Activated CD4-positive, alpha-beta T cell treated with anti-CD3 and anti-CD28 coated beads, Interleukin-2, Interleukin-6, amounts not matched to agents 100 ng/mL and 50 ng/mL, durations not matched to agents 16 hours and 8 hours (primary cell): ENCODE measurements around the gene NAV2.
A peak's percentile ranks its signal among the peaks of the same experiment; 100 is the strongest.
"Not testable (repeated sequence)": the region's sequence is repeated elsewhere in the genome, so short reads cannot be mapped to it uniquely, and the experiment has no call there.

Source experiments
- DNase-seq: peaks from one replicate; pipeline ENCODE4 v3.0.0-alpha.2; 2020

The NAV2 gene

DNA sequence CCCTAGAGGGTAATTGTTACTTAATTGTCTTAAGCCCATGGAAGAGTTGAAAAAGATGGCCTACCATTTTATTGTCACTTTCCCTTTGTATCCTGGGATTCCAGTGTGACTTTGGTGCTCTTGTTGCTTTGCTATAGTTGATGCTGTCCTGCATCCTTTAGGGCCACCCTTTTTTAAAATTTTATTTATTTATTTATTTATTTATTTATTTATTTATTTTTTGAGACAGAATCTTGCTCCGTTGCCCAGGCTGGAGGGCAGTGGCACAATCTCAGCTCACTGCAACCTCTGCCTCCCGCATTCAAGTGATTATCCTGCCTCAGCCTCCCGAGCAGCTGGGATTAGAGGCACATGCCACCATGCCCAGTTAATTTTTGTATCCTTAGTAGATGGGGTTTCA, 247.8 kb downstream of the NAV2 start:
- not testable (repeated sequence) for DNase-seq

DNA sequence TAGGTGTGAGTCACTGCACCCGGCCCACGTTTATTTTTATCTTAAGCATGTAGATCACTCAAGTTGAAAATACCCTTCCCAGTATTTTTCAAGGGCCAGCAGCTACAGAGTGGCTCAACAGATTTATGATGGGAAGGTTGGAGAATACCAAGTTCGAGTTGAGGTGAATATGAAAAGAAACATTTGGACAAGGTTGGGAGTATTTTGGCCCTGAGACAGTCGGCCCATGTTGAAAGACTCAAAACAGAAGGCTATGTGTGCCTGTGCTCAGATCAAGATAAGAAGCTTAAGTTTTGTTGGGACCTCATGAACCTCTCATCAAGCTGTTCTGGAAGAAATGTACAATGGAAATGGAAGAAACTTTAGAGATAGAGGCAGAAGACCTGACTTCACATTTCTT, 248.6 kb downstream of the NAV2 start:
- no peak for DNase-seq

DNA sequence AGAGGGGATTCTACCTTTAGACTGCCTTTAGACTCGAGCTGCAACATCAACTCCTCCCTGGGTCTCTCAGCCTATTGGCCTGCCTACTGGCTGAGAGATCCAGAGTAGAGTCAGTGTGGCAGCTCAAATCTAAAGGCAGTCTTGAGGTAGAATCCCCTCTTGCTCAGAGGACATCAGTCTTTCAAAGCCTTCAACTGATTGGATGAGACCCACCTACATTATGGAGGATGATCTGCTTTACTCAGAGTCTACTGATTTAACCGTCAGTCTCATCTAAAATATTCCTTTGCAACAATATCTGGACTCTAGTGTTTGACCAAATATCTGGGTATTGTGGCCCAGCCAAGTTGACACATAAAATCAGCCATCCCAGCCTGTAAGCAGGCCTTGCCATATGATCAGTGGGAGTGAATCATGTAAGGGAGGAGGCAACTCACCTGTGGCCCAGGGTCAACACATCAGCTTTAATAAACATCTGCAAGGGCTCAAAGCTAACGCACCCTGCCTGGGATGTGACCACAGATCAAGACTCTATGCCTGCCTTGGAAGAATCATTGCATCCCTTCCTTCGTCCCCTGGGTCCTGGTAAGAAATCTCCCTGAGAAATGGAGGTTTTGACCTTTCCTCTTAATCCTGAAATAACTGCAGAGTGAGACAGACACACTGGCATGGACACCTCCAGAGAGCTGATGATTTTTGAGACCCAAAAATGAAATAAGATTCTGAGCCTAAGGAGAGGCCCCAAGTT, 249.6 kb downstream of the NAV2 start:
- no peak for DNase-seq

DNA sequence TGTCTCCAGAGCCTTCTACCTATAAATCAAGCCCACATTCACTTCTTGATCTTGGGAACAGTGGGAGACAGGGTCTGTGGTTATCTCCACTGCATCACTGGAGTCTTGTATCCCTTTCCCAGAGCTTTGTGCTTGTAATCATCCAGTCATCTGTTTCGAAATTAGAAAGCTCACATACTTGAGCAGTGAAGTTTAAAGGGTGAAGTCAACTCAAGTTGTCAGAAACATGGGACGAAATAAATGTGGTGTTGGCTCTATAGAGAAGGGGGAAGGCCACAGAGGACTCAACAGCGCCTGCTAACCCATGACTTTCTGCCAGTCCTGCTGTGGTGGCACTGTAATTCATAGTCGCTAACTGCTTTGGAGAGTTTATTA, 250.2 kb downstream of the NAV2 start:
- no peak for DNase-seq

DNA sequence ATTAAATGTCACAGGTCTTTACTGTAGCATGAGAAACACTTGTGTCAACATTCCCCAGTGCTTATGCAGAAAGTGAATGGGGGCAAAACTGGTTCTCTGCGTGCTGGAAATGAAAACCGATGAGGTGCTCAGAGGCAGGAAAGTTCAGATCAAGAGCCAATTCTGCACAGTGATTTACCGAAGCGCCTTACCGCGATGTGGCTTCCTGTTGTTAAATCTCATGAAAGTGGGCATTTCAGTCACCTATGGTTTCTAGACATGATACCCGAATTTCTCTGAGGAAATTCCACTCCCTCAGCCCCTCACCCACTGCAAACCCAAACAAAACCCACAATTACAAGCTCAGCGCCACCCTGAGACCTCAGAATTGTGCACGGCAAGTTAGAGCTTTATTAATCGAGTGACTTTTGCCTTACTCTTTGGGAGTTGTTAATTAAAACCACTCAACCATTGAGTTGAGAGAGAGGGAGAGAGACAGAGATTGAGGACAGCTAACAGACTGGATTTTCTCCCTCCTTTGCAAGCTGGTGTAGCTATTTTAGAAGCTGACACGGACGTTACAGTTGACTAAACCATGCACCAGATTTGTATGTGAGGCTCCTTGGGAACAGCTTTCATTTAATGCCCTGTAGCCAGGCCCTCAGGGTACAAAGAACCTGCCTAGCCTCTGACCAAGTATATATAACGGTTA, 251.2 kb downstream of the NAV2 start:
- DNase-seq = peak; percentile 57

DNA sequence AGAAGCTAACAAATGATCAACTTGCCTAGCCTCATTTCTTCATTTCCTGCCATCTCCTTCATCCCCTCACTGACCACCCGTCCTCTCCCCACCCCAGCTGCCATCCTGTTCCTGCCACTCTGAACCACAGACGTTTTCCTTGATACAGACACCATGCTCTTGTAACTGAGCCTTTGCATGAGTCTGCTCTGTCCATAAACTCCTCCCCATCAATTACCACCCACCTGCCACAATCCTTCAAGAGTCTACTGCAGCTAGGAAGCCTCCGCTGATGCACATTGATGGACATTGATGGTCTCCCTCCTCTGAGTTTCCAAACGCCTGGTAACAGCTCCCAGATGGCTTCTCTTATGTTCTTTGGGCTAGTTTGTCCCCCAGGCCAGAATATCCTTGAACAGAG, 253.8 kb downstream of the NAV2 start:
- no peak for DNase-seq

DNA sequence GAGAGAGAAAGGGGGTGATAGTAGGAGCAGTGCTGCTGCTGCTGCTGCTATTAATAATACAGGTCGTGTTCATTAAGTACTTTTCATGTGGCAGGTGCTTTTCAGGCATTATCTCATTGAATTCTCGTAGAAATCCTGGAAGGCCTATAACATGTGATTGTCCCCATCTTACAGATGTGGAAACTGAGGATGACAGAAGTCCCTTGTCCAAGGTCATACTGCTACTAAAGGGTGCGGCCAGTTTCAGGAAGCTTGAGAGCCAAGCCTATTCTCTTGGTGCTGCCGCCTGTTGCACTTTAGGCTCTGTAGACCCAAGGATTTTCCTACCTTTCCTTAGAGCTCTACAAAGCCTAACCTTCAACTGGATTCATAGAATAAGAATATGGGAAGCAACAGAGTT, 254.3 kb downstream of the NAV2 start:
- DNase-seq = no peak

DNA sequence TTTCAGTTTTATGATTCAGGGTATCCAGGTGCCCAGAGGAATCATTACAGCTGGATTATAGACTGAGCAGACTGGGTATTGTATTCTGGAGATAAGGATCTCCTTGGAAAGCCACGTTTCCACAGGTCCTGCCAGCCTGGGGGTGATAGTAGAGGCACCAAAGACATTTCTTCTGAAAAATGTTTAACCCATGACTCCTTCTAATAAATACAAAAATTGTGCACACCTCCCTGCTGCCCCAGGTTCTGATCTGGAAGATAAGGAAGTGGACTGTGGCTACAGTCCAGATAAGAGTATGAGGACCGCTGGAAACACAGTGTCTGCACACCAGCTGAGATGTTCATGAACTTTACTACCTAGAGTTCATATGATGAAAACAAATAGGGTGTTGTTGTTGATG, 255.2 kb downstream of the NAV2 start:
- DNase-seq = no peak

DNA sequence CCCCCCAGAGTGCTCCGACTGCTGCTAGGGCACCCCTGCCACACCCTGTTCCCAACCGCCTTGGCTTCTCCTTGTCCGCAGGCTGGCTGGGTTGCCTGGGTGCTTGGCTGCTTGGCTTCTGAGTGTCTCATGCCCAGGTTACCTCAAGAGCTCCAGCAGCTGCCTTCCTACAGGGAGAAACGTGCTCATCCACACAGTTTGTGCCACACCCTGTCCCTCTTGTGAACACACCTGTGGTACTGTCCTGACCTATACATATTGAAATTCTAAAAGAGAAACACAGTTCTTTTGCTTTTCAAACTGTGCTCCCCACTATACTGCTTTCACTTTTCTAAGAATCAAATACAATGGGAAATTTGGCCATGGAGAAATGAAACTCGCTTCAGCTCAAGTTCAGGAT, 256.2 kb downstream of the NAV2 start:
- DNase-seq = no peak

DNA sequence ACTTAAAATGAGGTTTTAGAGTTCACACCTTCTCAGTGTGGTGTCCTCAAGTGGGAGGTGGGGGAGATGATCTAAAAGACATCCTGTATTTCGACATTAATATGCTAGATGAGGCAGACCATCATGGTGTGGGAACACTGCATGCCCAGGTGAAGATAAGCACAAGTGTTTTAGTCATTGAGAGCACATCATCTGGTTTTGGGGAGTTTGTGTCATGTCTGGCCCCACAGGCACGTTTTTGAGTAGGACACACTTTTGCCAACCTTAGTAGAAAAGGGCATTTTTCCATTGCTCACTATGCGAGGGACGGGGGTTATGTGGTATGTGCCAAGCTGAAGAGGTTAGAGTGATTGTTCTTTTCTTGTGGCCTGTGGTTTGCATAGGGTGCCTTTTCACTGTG, 258.3 kb downstream of the NAV2 start:
- peak; percentile 50 for DNase-seq

DNA sequence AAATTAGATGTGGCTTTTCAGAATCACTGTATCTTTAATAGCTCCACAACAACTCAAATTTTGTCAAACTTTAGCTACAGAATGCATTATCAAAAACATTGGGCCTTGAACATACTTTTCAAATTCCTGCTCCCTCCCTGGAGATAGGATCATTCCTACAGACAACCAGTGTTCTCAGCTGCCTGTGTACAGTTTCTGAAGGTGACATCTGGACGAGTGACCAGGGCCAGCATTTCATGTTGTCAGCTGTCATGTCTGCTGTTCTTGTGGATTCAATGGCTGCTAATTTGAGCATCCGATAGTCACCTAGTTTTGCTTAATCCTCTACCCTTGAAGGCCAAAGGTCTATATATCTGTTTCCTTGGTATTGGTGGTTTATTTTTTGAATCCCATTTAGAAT, 259.5 kb downstream of the NAV2 start:
- DNase-seq = no peak

DNA sequence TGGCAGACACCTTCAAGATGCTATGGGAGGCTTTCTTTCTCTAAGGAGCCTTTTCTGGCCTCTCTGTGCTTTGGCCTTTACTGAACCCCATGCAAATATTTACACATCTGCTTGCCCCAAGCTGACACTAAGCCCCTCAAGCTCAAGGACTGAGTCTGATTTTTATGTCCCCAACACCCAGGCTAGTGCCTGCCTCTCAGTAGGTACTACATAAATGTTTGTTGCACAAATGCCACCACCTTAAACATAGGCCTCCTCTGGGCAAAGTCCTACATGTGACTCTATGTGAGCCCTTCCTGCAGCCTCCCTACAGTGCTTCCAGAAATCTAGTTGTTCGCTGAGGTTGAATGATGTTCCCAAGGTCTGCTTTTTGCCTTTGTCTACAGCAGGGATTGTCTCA, 260.0 kb downstream of the NAV2 start:
- DNase-seq = no peak

DNA sequence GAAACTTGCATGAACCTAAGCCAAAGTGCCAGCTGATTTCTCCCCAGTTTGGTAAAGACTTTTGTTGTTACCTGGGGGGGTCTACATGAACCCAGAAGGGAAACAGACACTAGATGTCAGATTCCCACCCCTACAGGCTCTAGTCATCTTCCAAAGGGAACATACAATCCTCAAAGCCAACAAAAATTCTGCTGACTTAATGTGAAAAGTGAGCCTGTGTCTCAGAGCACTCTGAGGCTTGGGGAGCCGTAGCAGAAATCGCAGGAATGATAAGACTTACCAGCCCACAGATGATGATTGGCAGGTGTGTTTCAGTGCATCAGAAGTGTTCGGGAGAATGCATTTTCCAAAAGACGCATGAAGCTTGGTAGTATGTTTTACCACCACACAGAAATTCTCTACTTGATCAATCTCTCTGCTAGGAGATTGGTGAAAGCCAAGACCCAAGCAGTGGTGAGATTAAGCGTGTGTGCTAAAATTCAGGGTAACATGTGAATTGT, 260.5 kb downstream of the NAV2 start:
- DNase-seq = no peak

DNA sequence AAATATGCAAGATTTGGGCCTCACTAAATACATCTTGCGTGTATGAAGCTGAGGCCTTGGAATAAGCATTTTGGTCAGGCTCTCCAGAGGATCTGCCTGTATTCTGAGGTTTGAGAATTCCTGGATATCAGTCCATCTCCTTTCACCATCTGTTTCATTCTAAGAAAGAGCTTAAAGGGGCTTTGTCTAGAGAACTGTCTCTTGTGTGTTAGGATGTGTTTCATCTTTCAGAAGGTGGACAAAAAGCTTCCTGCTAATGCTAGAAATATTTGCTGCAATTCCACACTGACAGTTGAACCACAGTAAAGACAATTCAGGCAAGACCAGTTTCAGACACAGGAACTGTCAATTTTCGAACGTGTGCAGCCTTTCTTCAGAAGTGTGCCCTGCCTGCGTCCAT, 262.2 kb downstream of the NAV2 start:
- DNase-seq = no peak

DNA sequence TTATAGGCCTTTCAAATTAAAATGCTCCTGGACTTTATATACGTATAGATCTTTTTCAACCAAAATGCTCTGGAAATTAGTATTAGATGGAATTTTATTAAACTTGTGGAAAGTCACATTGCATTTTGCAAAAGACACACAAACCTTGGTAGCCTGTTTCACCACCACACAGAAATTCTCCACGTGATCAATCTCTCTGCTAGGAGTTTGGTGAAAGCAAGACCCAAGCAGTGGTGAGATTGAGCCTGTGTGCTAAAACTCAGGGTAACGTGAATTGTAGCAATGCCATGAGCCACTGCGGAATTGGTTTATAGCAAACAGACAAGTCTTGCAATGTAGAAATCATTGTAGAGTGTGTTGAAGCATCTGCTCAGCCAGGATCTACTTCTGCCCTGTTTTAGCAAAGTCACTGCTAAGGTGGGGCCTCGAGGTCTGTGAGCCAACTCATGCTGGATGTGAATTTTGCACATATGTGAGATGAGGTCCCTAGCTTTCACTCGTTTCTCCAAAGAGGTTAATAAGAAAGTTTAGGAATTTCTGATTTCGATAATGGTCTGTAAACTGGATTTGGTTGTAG, 262.9 kb downstream of the NAV2 start:
- no peak for DNase-seq

DNA sequence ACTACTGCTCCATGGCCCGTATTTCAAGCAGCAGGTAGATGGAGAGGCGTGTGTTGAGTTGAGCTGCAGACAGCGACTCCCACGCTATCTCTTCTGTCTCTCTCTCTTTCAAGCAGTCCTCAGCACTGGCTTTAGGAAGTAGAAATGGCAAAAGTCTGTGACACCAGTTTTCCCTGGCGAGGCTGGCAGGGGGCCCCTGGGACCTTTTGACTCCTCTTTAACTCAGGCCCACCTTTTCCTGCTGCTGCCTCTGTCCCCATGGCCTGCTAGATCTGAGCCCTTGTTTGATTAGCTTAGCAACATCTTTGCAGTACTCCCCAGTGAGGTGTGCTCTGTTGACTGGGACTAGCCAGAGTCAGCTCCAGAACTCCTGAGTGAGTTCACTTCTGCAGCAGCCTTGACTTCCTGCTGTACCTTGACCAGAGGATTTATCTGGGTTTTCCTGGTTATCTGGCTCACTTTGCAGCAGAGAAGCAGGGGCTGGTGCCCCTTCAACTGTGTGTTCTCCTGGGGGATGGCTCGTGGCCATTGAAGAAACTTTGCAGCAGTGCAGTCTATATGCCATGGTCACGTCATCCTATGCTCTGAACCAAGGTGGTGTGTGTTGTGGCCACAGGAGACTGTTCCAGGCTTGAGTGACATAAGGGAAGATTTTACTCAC, 263.8 kb downstream of the NAV2 start:
- DNase-seq = no peak

DNA sequence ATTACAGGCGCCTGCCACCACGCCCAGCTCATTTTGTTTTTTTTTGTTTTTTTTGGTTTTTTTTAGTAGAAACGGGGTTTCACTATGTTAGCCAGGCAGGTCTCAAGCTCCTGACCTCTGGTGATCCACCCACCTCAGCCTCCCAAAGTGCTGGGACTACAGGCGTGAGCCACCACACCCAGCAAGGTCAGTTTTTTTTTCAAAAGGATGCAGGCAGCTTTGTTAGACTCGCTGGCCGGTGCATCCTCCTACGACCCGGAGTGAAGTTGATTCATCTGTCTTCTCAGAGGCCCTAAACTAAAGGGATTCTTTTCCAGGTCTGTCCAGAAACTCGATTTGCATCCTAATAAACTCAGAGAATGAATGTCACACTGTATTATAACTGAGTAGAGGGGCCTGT, 265.3 kb downstream of the NAV2 start:
- no peak for DNase-seq

DNA sequence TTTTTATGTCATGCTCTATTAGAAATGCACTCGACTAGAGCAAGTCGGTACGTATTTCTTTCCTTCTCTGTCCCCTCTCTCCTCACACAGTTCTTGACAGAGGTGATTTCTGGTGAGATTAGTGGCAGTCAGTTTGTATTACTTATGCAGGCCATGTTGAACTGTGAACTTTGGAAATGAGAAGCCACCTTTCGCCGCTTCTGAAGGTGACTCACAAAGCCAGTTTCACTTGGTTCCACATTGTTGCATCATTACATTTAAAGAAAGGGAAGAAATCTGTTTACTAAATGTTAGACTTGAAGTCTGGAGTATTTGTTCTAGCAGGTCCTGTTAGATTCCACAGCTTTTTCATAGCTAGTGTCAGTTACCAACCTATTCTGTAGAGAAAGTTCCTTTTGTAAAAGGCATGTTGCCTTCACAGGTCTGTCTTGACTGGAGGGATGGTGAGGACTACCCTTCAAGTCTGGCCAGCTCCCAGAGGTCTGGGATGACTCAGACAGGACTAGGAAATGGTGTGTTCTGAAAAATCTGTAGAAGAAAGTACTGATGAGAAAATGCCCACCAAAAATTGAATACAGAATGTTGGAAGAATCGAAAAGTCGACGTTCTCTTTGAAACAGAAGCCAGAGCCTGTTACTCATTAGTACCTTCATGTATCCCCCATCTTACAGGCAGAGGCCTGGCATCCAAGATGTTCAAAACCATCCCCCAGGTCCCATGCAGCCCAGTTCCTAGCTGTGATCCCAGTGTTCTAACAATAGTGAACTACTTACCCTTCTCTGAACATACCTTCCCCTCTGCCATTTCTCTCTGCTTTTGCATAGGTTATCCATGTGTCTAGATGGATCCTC, 266.3 kb downstream of the NAV2 start:
- DNase-seq = peak; percentile 66

DNA sequence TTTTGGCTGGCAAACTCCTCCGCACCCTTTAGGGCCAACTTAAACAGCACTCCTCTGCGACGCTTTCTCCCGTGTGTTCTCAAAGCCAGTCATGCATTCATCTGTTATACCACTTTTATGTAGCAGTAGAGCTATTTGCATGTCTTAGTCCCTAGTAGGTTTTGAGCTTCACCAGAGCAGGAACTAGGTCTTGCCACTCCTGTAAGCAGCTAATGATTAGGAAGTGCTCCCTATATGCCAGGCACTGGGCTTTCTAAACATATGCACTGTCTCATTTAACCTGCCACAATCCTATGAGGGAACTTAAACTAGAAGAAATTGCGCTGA, 266.8 kb downstream of the NAV2 start:
- DNase-seq = no peak

DNA sequence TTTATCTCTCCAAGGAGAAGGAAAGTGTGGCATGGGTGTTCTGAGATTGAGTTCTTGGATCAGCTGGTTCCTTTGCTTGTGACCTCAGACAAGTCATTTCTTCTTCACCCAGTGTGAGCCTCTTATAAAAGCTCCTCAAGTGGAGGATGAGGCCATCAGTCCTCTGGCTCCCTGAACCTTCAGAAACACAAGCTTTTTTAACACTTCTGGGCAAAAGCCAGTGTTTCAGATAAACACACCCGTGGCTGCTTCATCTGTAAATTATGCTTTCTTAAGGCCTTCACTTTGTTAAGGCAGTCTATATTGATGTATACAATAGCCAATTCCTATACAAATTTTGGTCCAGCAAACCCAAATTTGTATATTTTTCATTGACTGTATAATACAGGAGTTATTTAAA, 267.8 kb downstream of the NAV2 start:
- DNase-seq = no peak

DNA sequence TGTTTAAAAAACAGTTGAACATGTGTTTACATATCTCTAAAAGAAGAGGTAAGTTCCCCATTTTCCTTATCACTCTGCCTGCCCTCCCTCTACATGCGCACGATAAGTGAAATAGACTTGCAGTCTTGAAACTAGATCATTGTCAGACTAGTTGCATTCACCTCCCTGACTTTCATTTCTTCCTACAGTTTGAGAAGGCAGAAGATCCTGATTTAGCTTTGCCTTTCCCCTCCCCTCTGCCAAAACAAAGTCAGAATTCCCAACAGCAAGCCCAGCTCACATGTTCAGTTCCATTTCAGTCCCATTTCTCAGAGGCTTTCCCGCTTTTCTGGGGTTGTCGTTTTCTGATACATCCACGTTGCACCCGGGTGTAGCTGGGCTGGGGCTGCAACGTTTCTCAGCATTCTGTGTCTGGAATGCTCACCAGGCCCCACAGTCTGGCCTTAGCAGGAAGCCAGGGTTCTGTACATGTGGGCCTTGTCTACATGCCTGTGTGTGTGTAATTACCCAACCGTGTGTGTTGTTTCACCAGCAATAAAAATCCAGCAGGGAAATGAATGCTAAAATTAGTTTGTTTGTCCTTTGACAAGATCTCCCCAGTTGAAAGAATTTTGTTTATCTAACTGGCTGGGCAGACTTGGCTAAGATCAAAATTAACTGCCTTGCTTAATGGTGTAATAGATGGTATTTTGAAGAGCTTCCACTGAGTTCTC, 268.5 kb downstream of the NAV2 start:
- no peak for DNase-seq

DNA sequence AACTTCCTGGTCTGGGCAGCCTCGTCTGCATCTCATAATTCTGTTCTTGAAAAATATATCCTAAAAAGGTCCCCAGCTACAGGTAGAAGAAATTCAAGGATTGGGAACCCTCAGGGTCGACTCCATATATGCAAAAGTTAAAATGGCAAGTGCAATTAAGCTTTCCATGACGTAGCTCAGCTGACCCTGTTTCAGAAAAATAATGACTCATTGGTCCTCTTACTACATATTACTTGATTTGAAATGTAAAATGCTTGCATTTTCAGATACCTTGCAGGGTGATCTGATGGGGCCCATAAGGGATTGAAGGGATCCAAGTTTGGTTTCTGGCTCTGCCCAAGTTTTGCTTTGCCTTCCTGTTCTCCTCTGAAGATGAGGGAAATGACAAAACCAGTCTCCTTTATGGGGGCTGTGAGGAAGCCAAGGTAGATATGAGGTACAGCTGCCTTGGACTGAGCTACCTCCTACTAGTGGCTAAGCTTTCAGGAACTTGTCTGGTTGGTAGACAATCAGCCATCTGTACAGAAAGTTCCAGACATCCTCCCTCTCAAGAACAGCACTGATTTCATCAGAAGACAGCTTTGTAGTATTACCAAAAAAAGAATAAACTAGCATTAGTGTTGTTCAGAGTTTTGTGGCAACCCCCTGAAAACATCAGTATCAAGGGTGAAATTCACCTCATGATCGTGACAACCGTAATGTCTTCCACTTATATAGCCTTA, 270.3 kb downstream of the NAV2 start:
- DNase-seq = no peak
